Muscle layer of colon (tissue), 2 donors: Measurements from ENCODE around the gene ANO8.
A peak's percentile ranks its signal among the peaks of the same experiment; 100 is the strongest.
"Not testable (repeated sequence)": the region's sequence is repeated elsewhere in the genome, so short reads cannot be mapped to it uniquely, and the experiment has no call there.

Experiments used
- H3K27ac ChIP-seq: one replicate; pipeline ENCODE4 v1.7.0; 2013; ENCODE audit warnings: low read depth, mild to moderate bottlenecking, low read length, moderate library complexity
- H3K27me3 ChIP-seq, 2 donors: one replicate each; pipeline ENCODE4 v1.7.0; 2013; ENCODE audit warnings: low read length in 2 of 2, mild to moderate bottlenecking in 2 of 2; ENCODE audit not compliant: insufficient read depth in 2 of 2, control insufficient read depth in 1 of 2
- H3K36me3 ChIP-seq: one replicate; pipeline ENCODE4 v1.7.0; 2013; ENCODE audit warnings: mild to moderate bottlenecking, low read length; ENCODE audit not compliant: insufficient read depth
- H3K4me1 ChIP-seq: one replicate; pipeline ENCODE4 v1.7.0; 2013; ENCODE audit warnings: mild to moderate bottlenecking, low read length; ENCODE audit not compliant: insufficient read depth
- H3K4me3 ChIP-seq, 2 donors: one replicate each; pipeline ENCODE4 v1.7.0; 2013; ENCODE audit warnings: low read length in 2 of 2, low read depth in 1 of 2, mild to moderate bottlenecking in 1 of 2, moderate library complexity in 1 of 2
- H3K9ac ChIP-seq: one replicate; pipeline ENCODE4 v1.7.0; 2013; ENCODE audit warnings: low read length
- H3K9me3 ChIP-seq: one replicate; pipeline ENCODE4 v1.7.0; 2013; ENCODE audit warnings: mild to moderate bottlenecking, low read length
- donor health status: abdominal sarcoma.
- donor health status: Adenocarcinoma of cecum.

Gene ANO8

GRCh38 chr19:17285415-17286135 lies 49.1 kb downstream of the ANO8 start:
- Histone ChIP-seq H3K27me3 (peaks cover 0 to 14% of the 10 kb centered on the region in 2 donors), H3K9ac (no peak overlapping the region), H3K4me1 (peaks cover 5% of the 10 kb centered on the region), H3K9me3 (no peaks in the 10 kb centered on the region), H3K27ac (no peak overlapping the region), H3K4me3 (no peak overlapping the region), H3K36me3 (no peaks in the 10 kb centered on the region)

GRCh38 chr19:17283504-17283996 lies 51.1 kb downstream of the ANO8 start:
- H3K9ac ChIP-seq = no peak overlapping the region

GRCh38 chr19:17282488-17283125 lies 52.0 kb downstream of the ANO8 start:
- H3K36me3 ChIP-seq = peaks cover 6% of the 10 kb centered on the region
- no peaks in the 10 kb centered on the region for H3K9me3 ChIP-seq
- H3K9ac ChIP-seq = no peak overlapping the region
- peak overlapping the region; percentile 42 to 64 for H3K4me3 ChIP-seq
- H3K4me1 ChIP-seq = peaks cover 5% of the 10 kb centered on the region
- no peak overlapping the region for H3K27ac ChIP-seq
- H3K27me3 ChIP-seq = peaks cover 0 to 14% of the 10 kb centered on the region in 2 donors

More at GRCh38 chr19:17283504-17283996, 51.1 kb downstream of the ANO8 start:
- Histone ChIP-seq H3K9me3 (no peaks in the 10 kb centered on the region), H3K36me3 (peaks cover 5% of the 10 kb centered on the region), H3K27me3 (peaks cover 0 to 14% of the 10 kb centered on the region in 2 donors), H3K4me3 (no peak overlapping the region), H3K27ac (no peak overlapping the region), H3K4me1 (peaks cover 5% of the 10 kb centered on the region)

GRCh38 chr19:17281391-17282304 lies 53.0 kb downstream of the ANO8 start, which contains the start of gene ANKLE1:
Gene ANKLE1, plus strand, starts transcription at chr19:17281901. Its CDS starts 20 bp downstream, at chr19:17281921.
- Histone ChIP-seq H3K4me1 (peaks cover 5% of the 10 kb centered on the region), H3K9ac (no peak within 1 kb of the TSS), H3K27me3 (peaks cover 0 to 14% of the 10 kb centered on the region in 2 donors), H3K36me3 (peaks cover 15% of the 10 kb centered on the region), H3K4me3 (peak within 1 kb of the TSS; percentile 42 to 64), H3K9me3 (no peaks in the 10 kb centered on the region), H3K27ac (no peak within 1 kb of the TSS)

- Histone ChIP-seq H3K27ac (no peak overlapping the region), H3K36me3 (peaks cover 24% of the 10 kb centered on the region), H3K4me1 (peaks cover 5% of the 10 kb centered on the region), H3K4me3 (no peak overlapping the region), H3K27me3 (peaks cover 0 to 14% of the 10 kb centered on the region in 2 donors), H3K9ac (no peak overlapping the region), H3K9me3 (no peaks in the 10 kb centered on the region)
Observed at GRCh38 chr19:17279436-17279835, 55.2 kb downstream of the ANO8 start.

GRCh38 chr19:17275441-17276175 lies 59.0 kb downstream of the ANO8 start:
- Histone ChIP-seq H3K4me3 (no peak overlapping the region), H3K27ac (no peak overlapping the region), H3K36me3 (peaks cover 30% of the 10 kb centered on the region), H3K4me1 (no peaks in the 10 kb centered on the region), H3K9me3 (no peaks in the 10 kb centered on the region), H3K9ac (no peak overlapping the region), H3K27me3 (no peaks in the 10 kb centered on the region)

GRCh38 chr19:17274892-17275291 lies 59.8 kb downstream of the ANO8 start:
- H3K27me3 ChIP-seq, H3K9ac ChIP-seq, H3K4me1 ChIP-seq, H3K9me3 ChIP-seq, H3K27ac ChIP-seq, H3K4me3 ChIP-seq: not testable (repeated sequence)
- H3K36me3 ChIP-seq = peaks cover 35% of the 10 kb centered on the region
